KG1 (cell line): ENCODE results near the gene CAP2.
"Not testable (repeated sequence)": the region's sequence is repeated elsewhere in the genome, so short reads cannot be mapped to it uniquely, and the experiment has no call there.

ENCODE experiments used
- DNase-seq: peaks from one replicate; lab custom pipeline; 2025; lab: John Stamatoyannopoulos, UW

CAP2 gene

DNA sequence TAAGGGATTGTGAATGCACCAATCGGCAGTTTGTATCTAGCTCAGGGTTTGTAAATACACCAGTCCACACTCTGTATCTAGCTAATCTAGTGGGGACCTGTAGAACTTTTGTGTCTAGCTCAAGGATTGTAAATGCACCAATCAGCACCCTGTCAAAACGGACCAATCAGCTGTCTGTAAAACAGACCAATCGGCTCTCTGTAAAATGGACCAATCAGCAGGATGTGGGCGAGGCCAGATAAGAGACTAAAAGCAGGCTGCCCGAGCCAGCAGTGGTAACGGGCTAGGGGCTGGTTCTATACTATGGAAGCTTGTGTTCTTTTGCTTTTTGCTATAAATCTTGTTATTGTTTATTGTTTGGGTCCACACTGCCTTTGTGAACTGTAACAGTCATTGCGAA is 187.9 kb downstream of the CAP2 start:
- not testable (repeated sequence) for DNase-seq

DNA sequence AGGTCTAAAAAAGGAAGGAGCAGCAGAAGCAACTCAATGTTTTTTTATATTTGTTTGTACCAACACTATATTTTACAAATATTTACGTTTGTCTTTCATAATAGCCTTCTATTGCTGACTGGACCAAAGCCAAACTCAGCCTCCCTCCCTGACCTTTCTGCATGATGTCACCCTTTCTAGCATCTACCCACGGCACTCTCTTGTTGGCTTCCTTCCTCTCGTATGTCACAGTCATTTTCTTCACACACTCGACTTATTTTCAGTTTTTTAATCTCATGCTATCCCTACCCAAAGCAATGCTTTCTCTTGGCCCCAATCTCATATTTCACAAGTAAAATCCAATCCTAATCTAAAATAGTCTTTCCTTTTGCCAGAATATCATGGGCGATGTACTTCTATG is 190.4 kb downstream of the CAP2 start:
- no peak for DNase-seq

DNA sequence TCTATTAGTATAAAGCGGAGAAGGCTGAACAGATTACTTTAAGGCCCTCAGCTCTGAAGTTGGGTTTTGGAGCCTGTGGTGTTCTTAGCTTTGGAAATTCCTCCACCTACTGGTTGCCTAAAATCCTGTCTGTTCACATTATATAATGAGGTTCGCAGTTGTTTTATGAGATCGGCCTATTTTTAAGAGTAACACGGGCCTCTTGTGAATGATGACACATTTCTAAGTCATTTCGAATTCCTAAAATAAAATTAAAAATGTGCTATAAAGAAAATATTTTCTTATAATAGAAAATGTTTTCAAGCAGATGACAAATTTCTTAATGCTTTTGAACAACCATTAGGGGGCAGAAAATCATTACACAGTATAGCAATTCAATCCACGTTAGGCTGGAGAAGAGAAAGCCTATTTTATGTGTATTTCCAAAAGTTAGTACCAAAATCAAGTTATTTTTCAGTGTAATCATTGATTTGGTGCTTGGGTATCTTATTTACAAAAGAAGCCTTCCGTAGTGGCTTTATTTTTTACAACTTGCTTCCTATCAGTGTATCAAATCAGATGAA is 190.9 kb downstream of the CAP2 start:
- peak; percentile 70 for DNase-seq

DNA sequence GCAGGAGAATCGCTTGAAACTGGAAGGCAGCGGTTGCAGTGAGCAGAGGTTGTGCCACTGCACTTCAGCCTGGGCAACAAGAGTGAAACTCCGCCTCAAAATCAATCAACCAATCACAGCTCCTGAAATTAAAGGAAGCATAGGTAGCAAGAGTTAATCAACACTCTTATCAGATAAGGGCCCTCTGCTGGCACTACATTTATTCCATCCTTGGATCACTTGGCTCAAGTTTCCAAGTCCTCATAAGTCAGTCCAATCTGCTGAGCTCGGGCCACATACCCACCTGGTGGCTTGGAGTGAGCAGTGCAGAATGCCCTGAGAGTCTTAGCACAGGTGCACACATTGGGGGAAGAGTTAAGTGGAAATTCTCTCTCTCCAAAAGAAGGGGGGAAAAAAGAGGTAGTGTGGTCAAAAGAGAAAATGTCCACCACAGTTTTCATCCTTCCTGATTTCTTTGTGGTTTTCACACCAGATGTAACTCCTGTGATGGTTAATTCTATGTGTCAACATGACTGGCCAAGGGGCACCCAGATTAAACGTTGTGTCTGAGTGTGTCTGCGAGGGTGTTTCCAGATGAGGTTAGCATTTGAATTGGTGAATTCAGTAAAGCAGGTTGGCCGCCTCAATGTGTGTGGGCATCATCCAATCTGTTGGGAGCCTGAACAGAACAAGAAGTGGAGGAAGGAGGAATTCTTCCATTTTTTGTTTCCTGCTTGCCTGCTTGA is 192.5 kb downstream of the CAP2 start:
- DNase-seq = no peak

DNA sequence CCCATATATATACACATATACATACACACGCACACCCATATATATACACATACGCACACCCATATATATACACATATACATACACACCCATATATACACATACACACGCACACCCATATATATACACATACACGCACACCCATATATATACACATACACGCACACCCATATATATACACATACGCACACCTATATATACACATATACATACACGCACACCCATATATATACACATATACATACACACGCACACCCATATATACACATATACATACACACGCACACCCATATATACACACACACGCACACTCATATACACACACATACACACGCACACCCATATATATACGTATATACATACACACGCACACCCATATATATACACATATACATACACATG is 193.2 kb downstream of the CAP2 start:
- not testable (repeated sequence) for DNase-seq

DNA sequence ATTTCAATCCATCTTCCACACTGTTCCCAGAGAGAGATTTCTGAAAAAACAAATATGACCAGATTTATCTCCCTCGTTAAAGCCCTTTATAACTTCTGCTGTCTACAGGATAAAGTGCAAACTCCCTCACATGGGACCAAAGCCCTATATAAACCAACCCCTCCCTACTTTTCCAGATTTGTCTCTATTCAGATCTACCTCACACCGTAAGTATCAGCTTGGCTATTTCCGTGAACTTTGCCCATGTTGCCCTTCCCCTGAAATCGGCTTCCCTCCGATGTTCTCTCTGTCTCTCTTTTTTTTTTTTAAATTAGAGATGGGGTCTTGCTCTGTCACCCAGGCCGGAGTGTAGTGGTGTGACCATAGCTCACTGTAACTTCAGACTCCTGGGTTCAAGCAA is 194.6 kb downstream of the CAP2 start:
- no peak for DNase-seq

DNA sequence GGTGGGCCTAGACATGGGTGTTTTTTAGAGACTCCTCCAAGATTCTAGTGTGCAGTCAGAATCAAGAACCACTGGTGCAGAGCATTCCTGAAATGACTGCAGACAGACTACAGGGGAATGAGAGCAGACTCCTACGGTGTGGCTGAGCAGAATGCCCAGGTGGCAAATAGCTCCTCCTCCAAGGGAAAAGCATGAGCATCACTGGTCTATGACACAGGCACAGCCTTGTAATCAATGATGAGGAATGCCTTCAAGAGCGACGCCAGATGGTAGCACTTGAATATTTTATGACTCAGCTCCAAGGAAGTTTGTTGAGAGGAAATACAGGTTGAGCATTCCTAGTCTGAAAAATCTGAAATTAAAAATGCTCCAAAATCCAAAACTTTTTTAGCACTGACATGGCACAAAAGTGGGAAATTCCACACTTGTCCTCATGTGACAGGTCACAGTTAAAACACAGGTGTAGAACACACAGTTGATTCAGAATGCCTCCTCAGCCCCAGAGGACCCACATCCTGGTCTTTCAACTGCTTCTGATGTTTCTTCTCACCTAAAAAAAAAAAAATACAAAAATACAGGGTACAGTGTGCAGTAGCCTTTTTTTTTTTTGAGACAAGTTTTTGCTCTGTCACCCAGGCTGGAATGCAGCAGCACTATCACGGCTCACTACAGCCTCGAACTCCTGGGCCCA is 196.2 kb downstream of the CAP2 start:
- DNase-seq = no peak

DNA sequence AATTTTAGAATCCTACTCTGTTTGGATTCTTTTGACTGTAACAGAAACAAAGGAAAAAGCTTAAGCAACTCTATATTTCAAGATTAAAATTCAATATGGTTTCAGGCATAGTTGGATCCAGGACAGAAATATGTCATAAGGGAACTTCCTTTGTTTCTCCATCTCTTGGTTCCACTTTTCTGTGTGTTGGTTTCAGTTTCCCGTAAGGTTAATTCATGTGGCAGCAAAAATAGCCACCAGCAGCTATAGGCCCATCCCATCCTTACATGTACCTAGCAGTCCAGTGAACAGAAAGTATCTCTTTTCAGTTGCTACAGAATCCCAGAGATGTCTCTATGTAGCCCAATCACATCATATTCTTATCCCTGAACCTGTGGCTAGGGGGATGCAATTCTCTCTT is 197.9 kb downstream of the CAP2 start:
- DNase-seq = no peak

DNA sequence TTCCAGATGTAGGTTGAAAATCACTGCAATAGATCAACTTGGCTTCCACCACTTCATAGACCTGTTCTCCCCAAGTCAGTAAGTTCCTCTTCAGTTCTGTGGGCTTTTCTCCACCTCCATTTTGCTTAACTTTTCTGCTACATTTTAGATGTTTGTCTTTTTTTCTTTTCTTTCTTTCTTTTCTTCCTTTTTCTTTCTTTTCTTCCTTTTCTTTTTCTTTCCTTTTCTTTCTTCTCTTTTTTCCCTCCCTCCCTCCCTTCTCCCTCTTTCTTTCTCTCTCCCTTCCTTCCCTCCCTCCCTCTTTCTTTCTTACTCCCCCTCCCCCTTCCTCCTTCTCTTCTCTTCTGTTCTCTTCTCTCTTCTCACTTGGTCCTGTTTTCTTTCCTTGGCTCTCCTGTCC is 199.9 kb downstream of the CAP2 start:
- no peak for DNase-seq

DNA sequence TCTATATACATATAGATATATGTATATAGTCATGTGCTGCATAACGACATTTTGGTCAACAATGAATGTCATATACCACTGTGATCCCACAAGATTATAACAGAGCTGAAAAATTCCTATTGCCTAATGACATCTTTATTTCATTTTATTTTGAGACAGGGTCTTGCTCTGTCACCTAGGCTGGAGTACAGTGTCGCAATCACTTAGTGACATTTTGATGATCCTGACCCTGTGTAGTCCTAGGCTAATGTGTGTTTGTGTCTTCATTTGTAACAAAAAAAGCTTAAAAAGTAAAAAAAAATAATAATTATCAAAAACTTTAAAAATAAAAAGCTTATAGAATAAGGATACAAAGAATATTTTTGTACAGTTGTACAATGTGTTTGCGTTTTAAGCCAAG is 202.7 kb downstream of the CAP2 start:
- no peak for DNase-seq

DNA sequence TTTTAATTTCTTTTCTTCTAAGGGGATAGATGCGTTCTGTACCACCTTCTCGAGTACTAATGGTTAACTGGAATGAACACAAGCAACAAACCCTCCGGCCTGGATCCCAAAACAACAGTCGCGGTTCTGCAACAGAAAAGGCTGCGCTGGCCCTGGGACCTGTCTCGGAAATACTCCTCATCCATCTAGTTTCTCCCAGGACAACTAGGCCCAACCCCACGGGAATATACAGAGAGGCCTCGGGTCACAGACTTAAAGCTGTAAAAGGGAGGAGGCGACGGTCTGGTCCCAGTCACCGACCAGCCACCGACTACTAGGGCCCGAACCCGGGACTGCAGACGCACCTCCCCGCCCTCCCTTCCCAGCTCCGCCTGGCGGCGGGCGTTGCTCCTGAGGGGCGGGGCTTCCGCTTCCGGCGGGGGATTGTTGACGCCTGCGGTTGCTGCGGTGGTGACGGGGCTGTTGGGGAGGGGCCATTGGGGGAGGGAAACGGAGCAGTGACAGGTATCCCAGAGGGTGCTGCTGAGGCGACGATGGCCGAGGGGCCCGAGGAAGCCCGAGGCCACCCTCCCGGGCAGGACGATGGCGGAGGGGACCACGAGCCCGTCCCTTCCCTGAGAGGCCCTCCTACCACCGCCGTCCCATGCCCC is 206.6 kb downstream of the CAP2 start, which contains the start of gene FAM8A1:
TSS of gene FAM8A1 (plus strand) at position 426 of the 650 bp plus-strand sequence. CDS start at position 534, 108 bp downstream.
- DNase-seq = peak; percentile 83

DNA sequence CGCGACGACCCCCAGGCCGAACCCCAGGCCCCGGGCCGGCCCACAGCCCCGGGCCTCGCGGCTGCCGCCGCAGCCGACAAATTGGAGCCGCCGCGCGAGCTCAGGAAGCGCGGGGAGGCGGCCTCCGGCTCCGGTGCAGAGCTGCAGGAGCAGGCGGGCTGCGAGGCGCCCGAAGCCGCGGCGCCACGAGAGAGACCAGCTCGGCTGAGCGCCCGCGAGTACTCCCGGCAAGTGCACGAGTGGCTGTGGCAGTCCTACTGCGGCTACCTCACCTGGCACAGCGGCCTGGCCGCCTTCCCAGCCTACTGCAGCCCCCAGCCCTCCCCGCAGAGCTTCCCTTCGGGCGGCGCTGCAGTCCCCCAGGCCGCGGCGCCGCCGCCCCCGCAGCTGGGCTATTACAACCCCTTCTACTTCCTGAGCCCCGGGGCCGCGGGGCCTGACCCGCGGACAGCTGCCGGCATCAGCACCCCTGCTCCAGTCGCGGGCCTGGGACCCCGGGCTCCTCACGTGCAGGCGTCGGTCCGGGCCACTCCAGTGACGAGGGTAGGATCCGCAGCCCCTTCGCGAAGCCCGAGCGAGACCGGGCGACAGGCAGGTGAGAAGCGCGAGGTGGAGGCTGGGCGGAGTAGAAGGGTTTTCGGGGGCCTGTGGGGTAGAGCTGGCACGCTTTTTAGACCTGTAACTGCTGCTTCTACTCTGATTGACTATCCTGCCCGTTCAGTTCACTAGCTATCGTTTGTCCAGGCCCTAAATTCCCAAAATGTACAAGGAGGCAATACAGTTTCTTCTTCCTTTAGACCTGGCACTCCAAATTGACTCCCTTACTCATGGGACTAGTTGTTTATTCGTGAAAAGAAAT is 207.4 kb downstream of the CAP2 start:
- peak; percentile 24 for DNase-seq

DNA sequence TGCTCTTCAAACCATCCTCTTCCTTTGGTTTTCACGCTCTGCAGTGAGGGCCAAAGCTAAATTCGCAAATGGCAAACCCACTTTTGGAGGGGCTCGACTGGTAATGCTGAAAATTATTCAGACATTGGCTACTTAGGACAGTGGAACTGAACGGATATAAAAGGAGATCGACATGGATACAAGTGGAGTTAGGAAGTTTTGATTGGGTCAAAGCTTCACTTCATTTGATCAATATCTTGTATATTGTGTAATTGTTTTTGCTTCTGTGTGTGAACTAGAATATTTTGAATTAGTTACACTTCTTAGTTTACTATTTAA is 207.9 kb downstream of the CAP2 start:
- DNase-seq = peak; percentile 21

DNA sequence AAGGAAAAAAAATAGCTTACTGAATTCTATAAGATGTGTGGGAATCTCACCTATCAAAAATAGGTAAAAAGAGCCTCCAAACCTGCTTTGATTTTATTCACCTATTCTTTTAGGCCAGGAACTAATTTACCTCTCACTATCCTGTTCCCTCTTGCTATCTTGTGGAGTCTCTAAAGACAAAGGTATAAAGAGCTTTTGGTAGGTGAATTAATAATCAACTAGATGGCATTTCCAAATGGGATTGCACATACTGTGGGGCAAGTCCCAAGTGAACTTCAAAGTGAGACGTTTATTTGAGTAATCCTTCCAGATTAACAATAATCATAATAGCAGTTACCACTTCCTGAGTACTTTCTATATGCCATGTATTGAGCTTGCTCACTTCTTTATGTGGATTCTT is 209.5 kb downstream of the CAP2 start:
- no peak for DNase-seq

DNA sequence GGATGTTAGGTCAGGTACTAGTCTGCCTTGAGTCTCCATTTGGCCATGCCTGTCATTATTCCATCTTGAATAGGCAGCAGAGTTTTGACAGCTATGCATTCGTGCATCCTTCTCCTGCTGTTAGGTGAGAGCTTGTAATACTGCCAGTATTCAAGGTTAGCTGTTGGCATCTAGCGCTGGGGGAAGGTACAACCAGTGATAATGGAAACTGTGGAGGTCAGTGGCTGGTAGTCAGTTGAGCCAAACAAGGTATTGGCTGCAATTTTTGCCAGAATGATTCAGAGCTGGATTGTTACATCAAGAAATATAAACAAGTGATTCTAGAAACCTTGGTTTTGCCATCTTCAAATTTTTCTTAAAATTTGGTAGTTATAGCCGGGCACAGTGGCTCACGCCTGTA is 213.2 kb downstream of the CAP2 start:
- no peak for DNase-seq
